Measurements from ENCODE around the gene LRRC7. TPM values are rescaled to one million over a fixed set of nuclear protein-coding genes. Genes with fewer than 3 reads are reported as not detected.

LRRC7 gene
- total RNA-seq, 6 experiments from 2014 or later: 0.09 to 0.33 (median 0.23) TPM

DNA sequence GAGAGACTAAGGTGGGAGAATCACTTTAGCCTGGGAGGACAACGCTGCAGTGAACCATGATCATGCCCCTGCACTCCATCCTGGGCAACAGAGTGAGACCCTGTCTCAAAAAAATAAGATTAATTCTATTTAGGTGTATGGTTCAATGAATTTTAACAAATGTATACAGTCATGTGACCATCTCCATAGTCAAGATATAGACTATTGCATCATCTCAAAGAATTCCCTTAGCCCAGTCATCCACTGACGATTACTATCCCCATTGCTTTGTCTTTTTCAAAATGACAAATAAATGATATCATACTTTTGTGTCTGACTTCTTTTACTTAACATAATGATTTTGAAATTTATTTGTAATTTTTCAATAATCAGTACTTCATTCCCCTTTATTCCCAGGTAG, 260.0 kb downstream of the LRRC7 start:
- Mint-ChIP-seq H3K27me3 (ENCODE audit: insufficient read depth) (no peaks in the 10 kb centered on the region; the same call in 1 of the 2 replicates), H3K36me3 (ENCODE audit: low read depth) (no peaks in the 10 kb centered on the region), H3K4me3 (no peak overlapping the region), H3K9me3 (peaks cover 19% of the 10 kb centered on the region), H3K27ac (no peak overlapping the region), H3K4me1 (ENCODE audit: low read depth) (no peaks in the 10 kb centered on the region)
- TF ChIP-seq CTCF (IDR thresholded peaks at IDR 0.05): no peak
- DNase-seq: no peak

GRCh38 chr1:69833536-69833935, 265.8 kb downstream of the LRRC7 start:
- Mint-ChIP-seq H3K36me3 (ENCODE audit: low read depth) (no peaks in the 10 kb centered on the region), H3K27ac (no peak overlapping the region), H3K4me1 (ENCODE audit: low read depth) (no peaks in the 10 kb centered on the region), H3K27me3 (ENCODE audit: insufficient read depth) (no peaks in the 10 kb centered on the region), H3K9me3 (peaks cover 5% of the 10 kb centered on the region; the same call in 1 of the 2 replicates), H3K4me3 (no peak overlapping the region)
- DNase-seq: no peak
- TF ChIP-seq CTCF (IDR thresholded peaks at IDR 0.05): no peak

DNA sequence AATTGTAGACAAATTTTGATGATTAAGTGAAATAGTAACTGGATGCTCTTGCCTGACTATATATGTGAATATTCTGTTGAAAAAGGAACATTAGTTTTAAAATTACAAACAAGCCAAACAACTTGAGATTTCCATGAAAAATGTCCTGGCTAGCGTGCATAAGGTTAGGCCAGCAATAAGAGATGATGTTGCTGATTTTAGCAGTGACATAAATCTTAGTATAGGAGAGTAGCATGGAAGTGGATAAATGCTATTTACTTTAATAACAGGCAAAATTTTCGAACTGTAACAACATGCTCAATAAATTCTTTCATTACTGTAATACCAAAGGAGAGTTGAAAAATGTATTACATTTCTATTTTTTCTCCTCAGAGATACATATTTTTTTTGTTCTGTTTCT, 266.6 kb downstream of the LRRC7 start:
- no peaks in the 10 kb centered on the region for H3K4me1 Mint-ChIP-seq (ENCODE audit: low read depth)
- peaks cover 5% of the 10 kb centered on the region; the same call in 1 of the 2 replicates for H3K9me3 Mint-ChIP-seq

GRCh38 chr1:69835955-69836354, 268.2 kb downstream of the LRRC7 start:
- TF ChIP-seq CTCF (IDR thresholded peaks at IDR 0.05): no peak
- Mint-ChIP-seq H3K27ac (no peak overlapping the region), H3K4me3 (no peak overlapping the region), H3K36me3 (ENCODE audit: low read depth) (no peaks in the 10 kb centered on the region), H3K4me1 (ENCODE audit: low read depth) (no peaks in the 10 kb centered on the region), H3K9me3 (peaks cover 8% of the 10 kb centered on the region; the same call in 1 of the 2 replicates), H3K27me3 (ENCODE audit: insufficient read depth) (no peaks in the 10 kb centered on the region)
- no peak for DNase-seq

More for the DNA sequence above, 266.6 kb downstream of the LRRC7 start:
- Mint-ChIP-seq H3K27ac (no peak overlapping the region), H3K4me3 (no peak overlapping the region), H3K27me3 (ENCODE audit: insufficient read depth) (no peaks in the 10 kb centered on the region), H3K36me3 (ENCODE audit: low read depth) (no peaks in the 10 kb centered on the region)
- no peak for DNase-seq
- no peak for TF ChIP-seq CTCF (IDR thresholded peaks at IDR 0.05)

DNA sequence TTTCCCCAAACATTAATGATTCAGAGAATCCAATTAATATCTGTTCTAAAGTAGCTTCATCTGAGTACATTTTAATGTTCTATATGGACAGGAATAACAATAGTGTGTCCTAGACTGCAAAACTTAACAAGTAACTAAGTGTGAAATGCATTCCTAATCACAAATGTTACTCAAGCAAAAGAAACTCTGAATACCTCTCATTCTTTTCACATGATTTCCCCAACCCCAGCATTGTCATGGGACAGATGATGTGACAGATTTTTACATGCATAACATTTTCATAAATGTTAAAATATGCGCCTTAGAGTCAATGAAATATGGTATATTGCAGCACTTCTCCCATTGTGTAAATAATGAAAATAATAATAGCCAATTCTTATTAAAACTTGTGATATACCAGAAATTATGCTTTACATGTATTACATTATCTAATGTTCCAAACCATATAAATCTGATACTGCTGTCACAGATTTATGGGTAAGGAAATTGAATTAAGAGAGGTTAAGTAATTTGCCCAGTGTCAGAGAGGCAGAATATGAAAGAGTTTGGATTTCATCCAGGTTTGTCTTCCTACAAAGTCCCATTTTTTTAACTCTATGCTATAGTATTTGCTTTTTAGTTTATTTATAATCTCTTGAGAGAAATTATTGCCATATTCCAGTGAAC, 269.4 kb downstream of the LRRC7 start:
- H3K27me3 Mint-ChIP-seq (ENCODE audit: insufficient read depth): no peaks in the 10 kb centered on the region
- no peak overlapping the region for H3K27ac Mint-ChIP-seq
- H3K9me3 Mint-ChIP-seq: peaks cover 9% of the 10 kb centered on the region; the same call in 1 of the 2 replicates
- no peaks in the 10 kb centered on the region for H3K36me3 Mint-ChIP-seq (ENCODE audit: low read depth)
- no peak overlapping the region for H3K4me3 Mint-ChIP-seq
- TF ChIP-seq CTCF (IDR thresholded peaks at IDR 0.05): no peak
- no peaks in the 10 kb centered on the region for H3K4me1 Mint-ChIP-seq (ENCODE audit: low read depth)
- DNase-seq: no peak
